Breast epithelium (tissue), 3 donors: ENCODE data around the gene RPSA.

Experiments
- POLR2A ChIP-seq: fragments of 450-650 bp; IDR thresholded peaks from one replicate; pipeline ENCODE4 v1.6.1; 2016; ENCODE audit warnings: antibody characterized with exemption, mild to moderate bottlenecking, moderate library complexity
- TF ChIP-seq, protein P1 (sequence below), 3 donors: fragments of 450-650 bp; IDR thresholded peaks; one replicate each; pipeline ENCODE4 v1.5.1; 2016 to 2017; ENCODE audit warnings: antibody characterized with exemption in 3 of 3, mild to moderate bottlenecking in 3 of 3, moderate library complexity in 3 of 3

DNA sequence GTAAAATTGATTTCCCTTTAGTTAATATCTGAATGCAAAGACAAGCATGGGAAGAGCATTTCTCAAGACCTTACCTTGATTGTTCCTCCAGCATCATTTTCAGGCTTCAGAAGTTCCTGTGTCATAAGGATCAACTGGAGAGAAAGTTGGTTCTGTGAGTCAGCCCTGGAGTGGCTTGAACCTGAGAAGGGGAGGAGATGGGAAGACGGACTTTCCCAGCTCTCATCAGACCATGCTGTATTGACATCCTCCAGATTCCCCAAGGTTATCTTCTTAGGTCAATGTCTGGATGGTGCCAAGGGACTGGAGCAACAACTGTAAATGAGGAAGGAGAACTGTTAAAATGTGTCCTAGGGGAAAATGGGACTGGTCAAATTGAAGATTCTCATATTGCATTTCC, 21.0 kb downstream of the RPSA start:
- TF ChIP-seq POLR2A: no peak
- TF ChIP-seq, protein P1, sequence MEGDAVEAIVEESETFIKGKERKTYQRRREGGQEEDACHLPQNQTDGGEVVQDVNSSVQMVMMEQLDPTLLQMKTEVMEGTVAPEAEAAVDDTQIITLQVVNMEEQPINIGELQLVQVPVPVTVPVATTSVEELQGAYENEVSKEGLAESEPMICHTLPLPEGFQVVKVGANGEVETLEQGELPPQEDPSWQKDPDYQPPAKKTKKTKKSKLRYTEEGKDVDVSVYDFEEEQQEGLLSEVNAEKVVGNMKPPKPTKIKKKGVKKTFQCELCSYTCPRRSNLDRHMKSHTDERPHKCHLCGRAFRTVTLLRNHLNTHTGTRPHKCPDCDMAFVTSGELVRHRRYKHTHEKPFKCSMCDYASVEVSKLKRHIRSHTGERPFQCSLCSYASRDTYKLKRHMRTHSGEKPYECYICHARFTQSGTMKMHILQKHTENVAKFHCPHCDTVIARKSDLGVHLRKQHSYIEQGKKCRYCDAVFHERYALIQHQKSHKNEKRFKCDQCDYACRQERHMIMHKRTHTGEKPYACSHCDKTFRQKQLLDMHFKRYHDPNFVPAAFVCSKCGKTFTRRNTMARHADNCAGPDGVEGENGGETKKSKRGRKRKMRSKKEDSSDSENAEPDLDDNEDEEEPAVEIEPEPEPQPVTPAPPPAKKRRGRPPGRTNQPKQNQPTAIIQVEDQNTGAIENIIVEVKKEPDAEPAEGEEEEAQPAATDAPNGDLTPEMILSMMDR (IDR thresholded peaks at IDR 0.05): no peak
